ENCODE measurements around the gene PLA2G5.
A peak's percentile ranks its signal among the peaks of the same experiment; 100 is the strongest.

PLA2G5 gene

DNA sequence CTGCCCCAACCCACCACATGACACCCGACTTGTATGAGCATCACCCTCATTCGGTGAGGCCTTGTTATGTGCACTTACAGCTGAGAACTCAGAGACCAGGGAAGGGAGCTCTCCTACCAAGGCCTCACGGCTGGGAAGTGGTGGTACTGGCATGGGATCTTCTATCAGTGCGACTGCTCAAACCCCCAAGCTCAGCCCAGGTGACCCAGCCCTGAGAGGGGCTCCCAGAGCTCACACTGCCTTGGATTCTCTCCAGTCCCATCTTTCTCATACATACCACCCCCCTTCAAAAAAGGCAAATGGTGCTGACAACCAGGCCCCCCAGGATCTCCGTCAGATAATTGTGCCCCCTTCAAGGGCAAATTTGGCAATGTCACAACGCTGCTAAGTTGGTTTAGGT, 68.4 kb downstream of the PLA2G5 start:
- H3K27ac ChIP-seq: no peak overlapping the region
- H3K9me3 ChIP-seq: no peaks in the 10 kb centered on the region
- H3K4me1 ChIP-seq: no peaks in the 10 kb centered on the region
- intact Hi-C loops (cut with DNase I; ENCODE audit: low total_unique reads): no loop called here
- TF ChIP-seq, protein P1, sequence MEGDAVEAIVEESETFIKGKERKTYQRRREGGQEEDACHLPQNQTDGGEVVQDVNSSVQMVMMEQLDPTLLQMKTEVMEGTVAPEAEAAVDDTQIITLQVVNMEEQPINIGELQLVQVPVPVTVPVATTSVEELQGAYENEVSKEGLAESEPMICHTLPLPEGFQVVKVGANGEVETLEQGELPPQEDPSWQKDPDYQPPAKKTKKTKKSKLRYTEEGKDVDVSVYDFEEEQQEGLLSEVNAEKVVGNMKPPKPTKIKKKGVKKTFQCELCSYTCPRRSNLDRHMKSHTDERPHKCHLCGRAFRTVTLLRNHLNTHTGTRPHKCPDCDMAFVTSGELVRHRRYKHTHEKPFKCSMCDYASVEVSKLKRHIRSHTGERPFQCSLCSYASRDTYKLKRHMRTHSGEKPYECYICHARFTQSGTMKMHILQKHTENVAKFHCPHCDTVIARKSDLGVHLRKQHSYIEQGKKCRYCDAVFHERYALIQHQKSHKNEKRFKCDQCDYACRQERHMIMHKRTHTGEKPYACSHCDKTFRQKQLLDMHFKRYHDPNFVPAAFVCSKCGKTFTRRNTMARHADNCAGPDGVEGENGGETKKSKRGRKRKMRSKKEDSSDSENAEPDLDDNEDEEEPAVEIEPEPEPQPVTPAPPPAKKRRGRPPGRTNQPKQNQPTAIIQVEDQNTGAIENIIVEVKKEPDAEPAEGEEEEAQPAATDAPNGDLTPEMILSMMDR (IDR thresholded peaks at IDR 0.05): no peak
- no peaks in the 10 kb centered on the region for H3K36me3 ChIP-seq
- H3K4me3 ChIP-seq: no peak overlapping the region
- DNase-seq: peak in 1 of 2 donors; percentile 28
- H3K27me3 ChIP-seq: peaks cover 0 to 22% of the 10 kb centered on the region in 2 donors

DNA sequence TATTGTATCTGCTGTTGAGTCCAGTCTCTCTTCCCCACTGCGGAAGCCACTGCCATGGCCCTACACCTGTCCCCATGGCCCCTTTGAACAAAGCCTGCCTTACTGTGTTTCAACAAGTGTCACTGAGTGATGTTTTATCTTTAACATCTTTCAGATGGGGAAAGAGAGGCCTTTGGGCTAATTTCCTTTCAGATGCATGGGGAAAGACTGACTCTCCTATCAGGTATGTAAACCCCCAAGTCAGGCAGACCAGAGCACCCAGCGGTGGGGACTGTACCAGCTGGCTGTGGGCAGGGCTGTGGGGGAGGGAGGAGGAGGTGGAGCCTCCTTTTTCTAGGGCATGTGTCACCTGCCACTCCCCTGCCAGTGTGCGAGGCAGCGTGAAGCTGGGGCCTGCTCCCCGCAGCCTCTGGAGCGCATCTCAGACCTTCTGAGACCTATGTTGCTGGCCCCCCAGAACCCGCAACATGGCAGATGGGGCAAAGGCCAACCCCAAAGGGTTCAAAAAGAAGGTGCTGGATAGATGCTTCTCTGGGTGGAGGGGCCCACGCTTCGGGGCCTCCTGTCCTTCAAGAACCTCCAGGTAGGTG, 69.1 kb downstream of the PLA2G5 start, which contains the start of gene PLA2G2F:
TSS of gene PLA2G2F (plus strand) at position 363 of the 590 bp plus-strand sequence. CDS start at position 468, 105 bp downstream.
- no peak within 1 kb of the TSS for H3K4me3 ChIP-seq
- H3K4me1 ChIP-seq: no peaks in the 10 kb centered on the region
- intact Hi-C loops (cut with DNase I; ENCODE audit: low total_unique reads): no loop called here
- TF ChIP-seq, protein P1 (IDR thresholded peaks at IDR 0.05): no peak
- peak in 1 of 2 donors; percentile 38 for DNase-seq
- H3K27ac ChIP-seq: no peak within 1 kb of the TSS
- H3K36me3 ChIP-seq: no peaks in the 10 kb centered on the region
- H3K27me3 ChIP-seq: peaks cover 0 to 26% of the 10 kb centered on the region in 2 donors
- no peaks in the 10 kb centered on the region for H3K9me3 ChIP-seq

DNA sequence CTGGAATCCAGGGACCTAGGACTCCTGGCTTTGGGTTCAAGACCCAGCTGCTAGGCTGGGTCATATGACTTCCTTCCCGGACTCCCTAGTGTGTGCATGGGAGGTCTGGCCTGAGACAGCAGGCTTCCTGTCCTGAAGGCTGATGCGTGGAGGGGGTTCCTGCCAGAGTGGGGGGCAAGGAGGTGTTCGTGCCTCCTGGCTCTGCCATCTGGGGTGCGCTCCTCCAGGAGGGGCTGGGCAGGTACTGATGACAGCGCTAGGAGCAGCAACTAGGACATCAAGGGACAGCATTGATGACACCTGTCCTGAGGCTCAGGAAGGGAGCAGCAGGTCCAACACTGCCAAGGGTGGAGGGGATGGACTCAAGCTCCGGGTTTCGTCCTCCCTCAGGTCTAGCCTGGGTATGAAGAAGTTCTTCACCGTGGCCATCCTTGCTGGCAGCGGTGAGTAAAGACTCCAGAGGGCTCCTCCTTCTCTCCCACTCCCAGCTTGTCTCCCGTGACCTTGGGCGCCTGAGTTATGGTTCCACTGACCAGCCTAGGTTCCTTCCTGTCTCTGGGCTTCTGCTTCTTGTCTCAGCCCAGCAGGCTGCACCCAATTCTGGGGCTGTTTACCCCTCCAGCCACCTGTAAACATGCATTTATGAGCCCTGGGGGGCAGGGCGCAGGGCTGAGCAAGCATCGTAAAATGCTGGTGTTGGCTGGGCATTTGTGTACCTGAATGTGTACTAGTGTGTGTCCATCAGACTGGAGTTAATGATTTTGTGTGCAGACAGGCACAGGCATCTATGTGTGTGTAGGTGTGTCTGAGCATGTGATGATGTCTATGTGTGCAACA, 70.0 kb downstream of the PLA2G5 start:
- intact Hi-C loops (cut with DNase I; ENCODE audit: low total_unique reads): no loop called here
- H3K36me3 ChIP-seq: no peaks in the 10 kb centered on the region
- TF ChIP-seq, protein P1 (IDR thresholded peaks at IDR 0.05): no peak

DNA sequence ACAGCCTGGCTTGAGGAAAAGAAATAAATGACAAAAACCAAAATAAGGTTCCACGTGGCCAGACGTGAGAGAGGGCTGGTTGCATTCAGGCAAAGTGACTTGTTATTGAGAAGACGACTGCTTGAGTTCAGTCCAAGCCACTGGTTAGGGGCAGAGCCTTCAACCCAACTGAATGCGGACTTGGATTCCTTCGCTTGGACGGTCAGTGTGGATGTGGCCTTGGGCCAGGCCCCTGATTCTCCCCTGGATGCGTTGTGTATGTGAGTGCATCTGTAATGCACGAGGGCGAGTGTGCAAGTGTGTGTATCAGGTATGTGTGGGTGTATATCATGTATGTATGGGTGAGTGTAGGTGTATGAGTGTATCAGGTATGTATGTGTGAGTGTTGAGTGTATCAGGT, 71.0 kb downstream of the PLA2G5 start:
- intact Hi-C loops (cut with DNase I; ENCODE audit: low total_unique reads): no loop called here
- no peaks in the 10 kb centered on the region for H3K4me1 ChIP-seq
- peak in 1 of 2 donors; percentile 46 for DNase-seq
- no peak overlapping the region for H3K27ac ChIP-seq
- no peaks in the 10 kb centered on the region for H3K9me3 ChIP-seq
- H3K4me3 ChIP-seq: no peak overlapping the region
- H3K36me3 ChIP-seq: no peaks in the 10 kb centered on the region
- H3K27me3 ChIP-seq: peaks cover 0 to 28% of the 10 kb centered on the region in 2 donors
- TF ChIP-seq, protein P1 (IDR thresholded peaks at IDR 0.05): no peak

More for the DNA sequence above, 70.0 kb downstream of the PLA2G5 start:
- no peaks in the 10 kb centered on the region for H3K9me3 ChIP-seq
- DNase-seq: peak in 1 of 2 donors; percentile 48
- H3K27me3 ChIP-seq: peaks cover 0 to 28% of the 10 kb centered on the region in 2 donors
- H3K4me3 ChIP-seq: no peak overlapping the region
- no peaks in the 10 kb centered on the region for H3K4me1 ChIP-seq
- no peak overlapping the region for H3K27ac ChIP-seq

DNA sequence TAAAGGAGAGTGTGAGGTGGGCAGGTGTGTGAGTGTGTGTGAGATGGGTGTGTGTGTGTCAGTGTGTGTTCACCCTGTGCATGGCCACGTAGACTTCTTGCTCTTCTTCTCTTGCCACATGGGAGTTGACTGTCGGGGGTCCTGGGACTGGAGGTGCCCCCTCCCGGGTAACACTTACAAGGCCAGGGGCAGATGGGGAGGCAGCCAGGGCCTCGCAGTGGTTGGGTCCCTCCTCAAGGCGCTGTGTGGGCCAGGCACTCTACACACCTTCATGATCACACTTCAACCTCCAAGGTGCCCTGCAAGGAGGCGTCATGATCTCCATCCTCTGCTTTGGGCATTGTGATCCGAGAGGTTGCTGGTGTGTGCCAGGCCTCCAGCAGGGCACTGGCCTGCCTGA, 71.5 kb downstream of the PLA2G5 start:
- intact Hi-C loops (cut with DNase I; ENCODE audit: low total_unique reads): no loop called here
- H3K36me3 ChIP-seq: no peaks in the 10 kb centered on the region

More for the DNA sequence above, 71.5 kb downstream of the PLA2G5 start:
- Histone ChIP-seq H3K27ac (no peak overlapping the region), H3K27me3 (peaks cover 0 to 26% of the 10 kb centered on the region in 2 donors), H3K4me3 (no peak overlapping the region), H3K4me1 (no peaks in the 10 kb centered on the region), H3K9me3 (no peaks in the 10 kb centered on the region)
- TF ChIP-seq, protein P1 (IDR thresholded peaks at IDR 0.05): no peak
- DNase-seq: peak in 1 of 2 donors; percentile 43
